Activated CD4-positive, alpha-beta T cell treated with anti-CD3 and anti-CD28 coated beads for 24 hours (primary cell): Measurements from ENCODE around the gene INPP5D.

Experiments
- DNase-seq, 2 donors: peaks; one replicate each; pipeline ENCODE4 v3.0.0-alpha.2; 2020; ENCODE audit warnings: low read depth in 2 of 2

INPP5D gene

GRCh38 chr2:233075141-233075965 is 15.2 kb downstream of the INPP5D start:
- DNase-seq = no peak

DNA sequence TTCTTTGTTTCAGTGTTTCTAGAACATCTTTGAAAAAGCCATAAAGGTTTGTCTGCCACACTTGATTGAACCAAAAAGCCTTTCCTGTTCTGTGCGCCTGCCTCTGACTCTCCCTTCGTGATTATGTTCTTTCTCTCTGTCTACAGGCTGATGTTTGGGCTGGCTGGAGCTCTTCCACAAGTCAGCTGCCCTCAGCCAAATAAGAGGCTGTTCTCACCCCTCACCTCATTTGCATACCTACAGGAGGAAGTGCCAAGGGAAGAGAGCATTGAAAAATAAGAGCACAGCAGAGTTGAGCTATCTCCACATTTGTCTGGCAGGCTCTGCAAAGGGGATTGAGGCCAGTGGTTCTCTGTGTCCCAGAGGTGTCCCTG is 15.8 kb downstream of the INPP5D start:
- DNase-seq = no peak

GRCh38 chr2:233076749-233077148 is 16.6 kb downstream of the INPP5D start:
- DNase-seq = no peak

- no peak for DNase-seq
These were observed 19.3 kb downstream of the INPP5D start for GRCh38 chr2:233079473-233079877.

- no peak for DNase-seq
These were observed 20.1 kb downstream of the INPP5D start for GRCh38 chr2:233079953-233080835.

DNA sequence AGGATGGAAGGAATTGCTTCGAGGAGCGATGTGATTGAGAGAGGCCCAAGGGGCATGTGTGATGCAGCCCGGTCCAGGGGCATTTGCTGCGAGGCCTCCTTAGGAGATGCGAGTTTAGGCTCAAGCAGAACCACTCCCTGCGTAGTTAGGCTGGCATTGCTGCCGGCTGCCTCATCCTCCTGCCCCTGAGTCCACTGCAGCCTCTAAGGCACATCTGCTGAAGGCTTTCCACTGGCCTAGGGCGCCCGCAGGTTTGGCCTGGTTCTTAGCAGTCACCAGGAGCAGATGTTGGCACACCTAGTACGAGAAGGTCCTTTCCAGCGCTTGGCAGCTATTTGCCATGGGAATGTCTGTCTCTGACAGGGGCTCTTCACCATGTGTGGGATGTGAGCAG is 20.7 kb downstream of the INPP5D start:
- DNase-seq = no peak

- no peak for DNase-seq
These were observed 21.1 kb downstream of the INPP5D start for GRCh38 chr2:233081232-233081730.

GRCh38 chr2:233081731-233082221 is 21.6 kb downstream of the INPP5D start:
- DNase-seq = no peak

DNA sequence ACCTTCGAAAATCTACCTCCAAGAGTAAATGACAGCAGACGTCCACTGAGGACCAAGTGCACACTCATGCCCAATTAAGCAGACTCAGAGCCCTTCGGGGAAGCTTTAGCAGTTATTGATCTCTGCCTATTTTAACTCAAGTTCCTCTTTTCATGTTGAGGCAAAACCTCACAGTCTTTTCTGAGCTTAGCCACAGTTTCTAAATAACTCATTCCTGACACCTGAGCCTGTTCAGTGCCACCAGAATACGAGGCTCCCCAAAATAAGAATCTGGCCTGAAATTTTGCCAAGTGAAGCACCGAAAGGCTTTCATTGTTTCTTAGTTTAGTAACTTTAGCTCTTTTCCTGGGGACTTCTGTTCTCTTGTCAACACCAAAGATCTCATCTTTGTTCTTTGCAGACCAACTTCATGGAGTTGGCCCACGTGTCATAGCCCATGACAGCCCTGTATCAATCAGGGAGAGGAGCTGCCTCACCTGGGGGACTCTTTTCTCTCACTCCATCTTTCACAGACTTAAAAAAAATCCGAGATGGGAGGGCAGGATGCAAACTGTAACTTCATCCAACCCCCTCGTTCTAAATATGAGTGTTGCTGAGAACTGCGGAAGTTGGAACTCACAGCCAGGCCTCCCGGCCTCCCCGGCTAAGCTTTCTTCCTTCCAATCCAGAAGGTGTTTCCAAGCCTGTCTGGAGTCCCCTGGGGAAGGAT is 22.2 kb downstream of the INPP5D start:
- no peak for DNase-seq

DNA sequence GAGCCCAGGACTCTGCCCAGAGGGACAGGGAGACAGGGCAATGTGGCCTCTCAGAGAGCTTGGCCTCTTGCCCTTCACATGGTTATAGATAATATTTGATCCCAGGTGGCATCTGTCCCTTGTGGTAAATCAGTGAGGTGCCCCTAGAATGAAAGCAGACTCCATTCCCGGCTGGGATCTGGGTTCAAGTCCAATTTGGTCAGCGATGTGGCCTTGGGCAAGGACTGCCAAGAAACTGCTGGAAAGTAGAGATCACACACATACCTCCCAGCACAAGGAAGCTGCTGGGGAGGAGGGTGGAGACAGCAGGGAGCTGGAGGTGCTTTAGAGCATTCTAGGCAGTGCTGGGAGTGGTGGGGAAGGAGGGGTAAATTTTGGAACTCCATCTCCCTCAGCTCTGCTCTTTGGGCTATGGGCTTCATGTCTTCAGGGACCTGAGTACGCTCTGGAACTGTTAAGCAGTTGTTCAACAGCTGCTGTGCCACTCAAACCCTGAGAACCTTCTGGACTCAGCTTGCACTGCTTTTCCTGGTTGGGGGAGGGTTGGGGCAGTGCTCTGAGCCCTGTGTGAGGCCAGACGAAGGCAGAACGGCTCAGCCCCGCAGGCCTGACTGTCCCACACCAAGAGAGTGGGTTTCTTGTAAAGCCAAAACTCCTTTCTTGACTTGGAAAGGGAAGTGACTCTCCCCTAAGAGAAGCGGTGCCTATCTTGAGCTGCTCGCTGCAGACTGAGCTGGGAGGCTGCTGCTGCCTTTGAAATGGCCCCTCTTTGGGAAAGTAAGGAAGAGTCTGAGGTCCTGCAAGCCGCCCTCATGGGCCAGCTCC is 23.0 kb downstream of the INPP5D start:
- no peak for DNase-seq

DNA sequence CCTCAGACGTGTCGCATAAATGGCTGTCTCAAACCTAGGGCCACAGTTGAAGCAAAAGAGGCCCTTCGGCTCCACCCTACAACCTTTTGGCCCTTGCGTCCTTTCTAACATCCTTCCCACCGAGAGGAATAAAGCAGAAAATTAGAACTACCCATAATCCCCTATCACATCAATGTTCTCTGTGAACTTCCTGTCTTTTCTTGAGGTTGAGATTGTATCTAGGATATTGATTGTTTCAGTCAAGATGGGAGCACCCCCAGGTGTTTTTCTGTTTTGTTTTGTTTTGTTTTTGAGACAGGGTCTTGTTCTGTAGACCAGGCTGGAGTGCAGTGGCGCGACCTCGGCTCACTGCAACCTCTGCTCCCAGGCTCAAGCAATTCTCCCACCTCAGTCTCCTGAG is 23.6 kb downstream of the INPP5D start:
- no peak for DNase-seq

- no peak for DNase-seq
These were observed 24.3 kb downstream of the INPP5D start for GRCh38 chr2:233084488-233084887.

- no peak for DNase-seq
These were observed 25.1 kb downstream of the INPP5D start for GRCh38 chr2:233085037-233085838.

- no peak for DNase-seq
These were observed 25.7 kb downstream of the INPP5D start for GRCh38 chr2:233085839-233086150.

DNA sequence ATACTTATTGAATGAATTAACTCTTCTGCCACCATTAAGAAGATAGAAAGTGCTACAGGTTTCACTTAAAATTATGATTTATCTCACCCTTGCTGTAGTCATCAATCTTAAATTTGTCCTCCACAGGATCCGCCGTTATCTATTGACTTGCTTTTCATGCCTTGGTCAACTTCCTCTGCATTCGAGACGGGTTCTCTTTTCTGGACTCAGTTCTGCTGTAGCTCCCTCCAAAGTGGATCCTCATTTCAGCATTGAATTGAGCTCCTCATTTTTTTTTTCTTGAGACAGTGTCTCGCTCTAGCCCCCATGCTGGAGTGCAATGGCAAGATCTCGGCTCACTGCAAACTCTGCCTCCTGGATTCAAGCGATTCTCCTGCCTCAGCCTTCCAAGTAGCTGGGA is 27.6 kb downstream of the INPP5D start:
- no peak for DNase-seq

DNA sequence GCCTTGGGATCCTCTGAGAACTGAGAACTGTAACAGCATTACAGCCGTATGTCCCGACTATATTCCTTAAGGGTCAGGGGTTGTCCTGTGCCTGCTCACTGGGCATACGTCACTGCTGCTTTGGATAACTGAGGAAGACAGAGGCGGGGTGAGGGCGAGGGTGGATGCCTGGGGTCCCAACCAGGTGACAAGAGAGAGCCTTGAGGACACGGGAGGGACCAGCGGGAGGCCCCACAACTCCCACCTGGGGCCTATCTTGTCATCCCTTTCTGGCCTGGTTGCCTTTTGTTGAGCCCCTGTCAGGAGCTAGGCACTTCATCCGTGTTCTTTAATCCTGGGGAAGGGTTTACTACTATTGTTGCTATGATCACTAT is 28.8 kb downstream of the INPP5D start:
- DNase-seq = no peak

- no peak for DNase-seq
These were observed 29.7 kb downstream of the INPP5D start for GRCh38 chr2:233089851-233090250.

DNA sequence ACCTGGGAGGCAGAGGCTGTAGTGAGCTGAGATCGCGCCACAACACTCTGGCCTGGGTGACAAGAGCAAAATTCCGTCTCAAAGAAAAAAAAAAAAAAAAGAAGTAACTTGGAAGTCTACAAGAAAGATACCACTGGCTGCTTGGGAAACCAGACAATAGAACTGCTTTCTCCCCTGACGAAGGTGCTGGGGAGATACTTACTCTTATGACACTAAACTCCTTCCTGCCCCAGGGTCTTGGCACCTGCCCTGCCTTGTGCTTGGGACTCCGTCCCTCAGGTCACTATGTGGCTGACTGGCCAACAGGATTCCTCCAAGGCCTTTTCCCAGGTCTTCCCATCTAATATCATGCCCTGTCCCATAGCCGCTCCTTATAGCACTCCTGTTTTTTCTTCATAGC is 30.7 kb downstream of the INPP5D start:
- no peak for DNase-seq

- no peak for DNase-seq
These were observed 31.6 kb downstream of the INPP5D start for GRCh38 chr2:233091595-233092375.
